ENCODE results near the gene PAPSS1. TPM values are rescaled to one million over a fixed set of nuclear protein-coding genes. Genes with fewer than 3 reads are reported as not detected.

Gene PAPSS1
- total and polyA plus RNA-seq, 11 donors: 5.9 to 32.7 (median 9.3) TPM

DNA sequence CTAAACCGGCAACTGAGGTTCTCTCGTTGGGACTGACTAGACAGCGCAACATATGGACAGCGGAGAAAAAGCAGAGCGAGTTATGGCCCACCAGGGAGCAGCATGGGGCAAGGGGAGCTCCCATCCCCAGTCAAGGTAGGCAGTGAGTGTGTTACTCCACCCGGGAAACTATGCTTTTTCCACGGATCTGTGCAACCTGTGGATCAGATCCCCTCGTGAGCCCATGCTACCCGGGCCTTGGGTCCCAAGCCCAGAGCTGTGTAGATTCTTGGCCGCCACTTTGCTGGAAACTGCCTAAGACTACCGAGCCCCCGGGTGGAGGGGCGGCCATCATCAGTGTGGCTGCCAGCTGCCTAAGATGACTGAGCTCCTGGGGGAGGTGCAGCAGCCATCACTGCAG is 140.9 kb downstream of the PAPSS1 start:
- intact Hi-C loops (cut with DNase I): no loop called here
- H3K36me3 ChIP-seq: no peaks in the 10 kb centered on the region
- no peak for DNase-seq
- H3K27me3 ChIP-seq: no peaks in the 10 kb centered on the region
- TF ChIP-seq POLR2A (IDR thresholded peaks at IDR 0.05) (no peak), CTCF (IDR thresholded peaks at IDR 0.05) (no peak)
- no peak for ATAC-seq
- no peak overlapping the region for H3K27ac ChIP-seq
- H3K4me1 ChIP-seq: no peaks in the 10 kb centered on the region
- 88 to 94% (median 88%) methylated on average over 13 of the region's 13 CpGs for WGBS, 4 donors
- H3K4me3 ChIP-seq: no peak overlapping the region
- H3K9me3 ChIP-seq: peaks cover 0 to 18% (median 0%) of the 10 kb centered on the region in 12 donors

- H3K36me3 ChIP-seq: no peaks in the 10 kb centered on the region
- intact Hi-C loops (cut with DNase I): no loop called here
- H3K4me3 ChIP-seq: no peak overlapping the region
- H3K4me1 ChIP-seq: no peaks in the 10 kb centered on the region
- no peak overlapping the region for H3K27ac ChIP-seq
- ATAC-seq (no peak), DNase-seq (no peak)
- H3K9me3 ChIP-seq: peaks cover 0 to 11% (median 0%) of the 10 kb centered on the region in 12 donors
- TF ChIP-seq CTCF (IDR thresholded peaks at IDR 0.05) (no peak), POLR2A (IDR thresholded peaks at IDR 0.05) (no peak)
- no peaks in the 10 kb centered on the region for H3K27me3 ChIP-seq
- WGBS, 4 donors: 82 to 94% (median 85%) methylated on average over 2 of the region's 2 CpGs
Observed at GRCh38 chr4:107578321-107578720, 141.7 kb downstream of the PAPSS1 start.

DNA sequence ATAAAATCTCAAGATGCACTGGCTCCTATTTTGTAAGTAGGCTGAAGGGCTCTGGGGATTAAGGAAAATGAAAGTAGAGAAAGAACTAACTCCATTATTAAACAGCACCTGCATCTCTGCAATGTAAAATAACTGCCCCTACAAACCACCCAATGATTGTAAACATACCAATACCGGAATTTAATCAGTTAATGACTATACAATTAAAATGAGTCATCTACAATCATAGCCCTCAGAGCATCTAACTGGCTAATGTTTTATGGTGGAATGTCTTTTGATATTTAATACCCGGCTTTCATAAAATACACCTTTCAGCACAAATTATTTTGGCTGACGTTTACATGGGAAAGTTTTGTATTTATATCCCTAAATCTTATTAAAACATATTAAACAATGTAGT is 142.3 kb downstream of the PAPSS1 start:
- 80 to 92% (median 88%) methylated on average over 3 of the region's 3 CpGs for WGBS, 4 donors
- intact Hi-C loops (cut with DNase I): no loop called here
- H3K27ac ChIP-seq: no peak overlapping the region
- H3K4me3 ChIP-seq: no peak overlapping the region
- ATAC-seq (no peak), DNase-seq (no peak)
- H3K4me1 ChIP-seq: no peaks in the 10 kb centered on the region
- peaks cover 0 to 11% (median 0%) of the 10 kb centered on the region in 12 donors for H3K9me3 ChIP-seq
- H3K36me3 ChIP-seq: no peaks in the 10 kb centered on the region
- TF ChIP-seq POLR2A (IDR thresholded peaks at IDR 0.05) (no peak), CTCF (IDR thresholded peaks at IDR 0.05) (no peak)
- H3K27me3 ChIP-seq: no peaks in the 10 kb centered on the region

DNA sequence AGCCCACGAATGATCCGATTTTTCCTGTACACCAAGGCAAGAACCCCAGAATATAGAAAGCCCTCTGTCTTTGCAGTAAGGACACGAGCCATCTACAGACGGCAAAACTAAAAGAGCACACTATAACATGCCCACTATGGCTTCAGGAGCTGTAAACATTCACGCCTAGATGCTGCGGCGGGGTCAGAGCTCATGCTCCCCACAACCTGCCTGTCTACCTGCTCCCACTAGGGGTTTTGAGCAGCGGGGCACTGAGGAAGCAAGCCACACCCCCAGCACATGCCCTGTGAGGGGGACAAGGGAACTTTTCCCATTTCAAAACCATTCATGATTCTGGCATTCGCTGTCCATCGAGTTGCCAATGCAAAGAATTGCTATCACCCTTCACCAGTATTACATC is 144.8 kb downstream of the PAPSS1 start:
- ATAC-seq: no peak
- Histone ChIP-seq H3K36me3 (no peaks in the 10 kb centered on the region), H3K4me1 (no peaks in the 10 kb centered on the region), H3K27ac (no peak overlapping the region), H3K27me3 (no peaks in the 10 kb centered on the region), H3K4me3 (no peak overlapping the region), H3K9me3 (no peaks in the 10 kb centered on the region)
- WGBS, 4 donors: 87 to 92% (median 90%) methylated on average over 10 of the region's 10 CpGs
- intact Hi-C loops (cut with DNase I): no loop called here
- DNase-seq: no peak
- TF ChIP-seq CTCF (IDR thresholded peaks at IDR 0.05) (no peak), POLR2A (IDR thresholded peaks at IDR 0.05) (no peak)
